ENCODE results near the gene PTPRR.

The PTPRR gene

GRCh38 chr12:70960484-70960883 is 39.9 kb upstream of the PTPRR start:
- ChIA-PET CTCF (no interaction called here), POLR2A (no interaction called here)
- WGBS (ENCODE audit: insufficient coverage), result 100% methylated on average over 1 of the region's 1 CpG
- no peak for DNase-seq
- no peaks in the 10 kb centered on the region for H3K27me3 ChIP-seq (replicated peaks in 2 of 5; ENCODE audit: control insufficient read depth in 4 of 5, insufficient read depth in 5 of 5, low read length in 4 of 5)
- peaks cover 0 to 15% (median 0%) of the 10 kb centered on the region in 4 experiments for H3K4me1 ChIP-seq (ENCODE audit: control extremely low read depth in 1 of 4, control insufficient read depth in 4 of 4, insufficient read depth in 4 of 4, low read length in 3 of 4)
- no peak overlapping the region for H3K4me3 ChIP-seq (ENCODE audit: control insufficient read depth in 1 of 7, extremely low read depth in 1 of 7, insufficient read depth in 4 of 7, low read depth in 2 of 7, low read length in 6 of 7)
- no peak overlapping the region for H3K27ac ChIP-seq (ENCODE audit: insufficient read depth in 1 of 2, low read depth in 1 of 2, low read length in 2 of 2, poor library complexity in 1 of 2, severe bottlenecking in 2 of 2)
- no peaks in the 10 kb centered on the region for H3K36me3 ChIP-seq (ENCODE audit: control insufficient read depth in 4 of 4, insufficient read depth in 4 of 4, low read length in 3 of 4)
- H3K9me3 ChIP-seq (ENCODE audit: control extremely low read depth in 1 of 5, control insufficient read depth in 4 of 5, insufficient read depth in 2 of 5, low read depth in 1 of 5, low read length in 4 of 5), result no peaks in the 10 kb centered on the region

GRCh38 chr12:70955415-70955814 is 34.9 kb upstream of the PTPRR start:
- no peak for DNase-seq
- Histone ChIP-seq H3K27me3 (replicated peaks in 2 of 5; ENCODE audit: control insufficient read depth in 4 of 5, insufficient read depth in 5 of 5, low read length in 4 of 5) (no peaks in the 10 kb centered on the region), H3K36me3 (ENCODE audit: control insufficient read depth in 4 of 4, insufficient read depth in 4 of 4, low read length in 3 of 4) (no peaks in the 10 kb centered on the region), H3K4me1 (ENCODE audit: control extremely low read depth in 1 of 4, control insufficient read depth in 4 of 4, insufficient read depth in 4 of 4, low read length in 3 of 4) (no peaks in the 10 kb centered on the region), H3K27ac (ENCODE audit: insufficient read depth in 1 of 2, low read depth in 1 of 2, low read length in 2 of 2, poor library complexity in 1 of 2, severe bottlenecking in 2 of 2) (no peak overlapping the region), H3K4me3 (ENCODE audit: control insufficient read depth in 1 of 7, extremely low read depth in 1 of 7, insufficient read depth in 4 of 7, low read depth in 2 of 7, low read length in 6 of 7) (no peak overlapping the region), H3K9me3 (ENCODE audit: control extremely low read depth in 1 of 5, control insufficient read depth in 4 of 5, insufficient read depth in 2 of 5, low read depth in 1 of 5, low read length in 4 of 5) (no peaks in the 10 kb centered on the region)
- ChIA-PET POLR2A (no interaction called here), CTCF (no interaction called here)
- no CpG with 5 or more reads among the region's 1 CpG for WGBS (ENCODE audit: insufficient coverage)

DNA sequence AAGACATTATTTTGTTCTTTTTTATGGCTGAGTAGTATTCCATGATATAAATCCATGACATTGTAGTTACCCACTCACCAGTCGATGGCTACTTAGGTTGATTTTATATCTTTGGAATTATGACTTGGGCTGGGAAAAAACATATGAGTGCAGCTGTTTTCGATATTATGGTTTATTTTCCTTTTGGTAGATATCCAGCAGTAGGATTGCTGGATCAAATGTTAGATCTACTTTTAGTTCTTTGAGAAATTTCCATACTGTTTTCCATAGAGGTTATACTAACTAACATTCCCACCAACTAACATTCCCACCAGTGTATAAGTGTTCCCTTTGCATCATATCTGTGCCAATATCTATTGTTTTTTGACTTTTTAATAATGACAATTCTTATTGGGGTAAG is 29.9 kb upstream of the PTPRR start:
- H3K4me3 ChIP-seq (ENCODE audit: control insufficient read depth in 1 of 7, extremely low read depth in 1 of 7, insufficient read depth in 4 of 7, low read depth in 2 of 7, low read length in 6 of 7), result no peak overlapping the region
- H3K36me3 ChIP-seq (ENCODE audit: control insufficient read depth in 4 of 4, insufficient read depth in 4 of 4, low read length in 3 of 4), result no peaks in the 10 kb centered on the region
- no peak for DNase-seq
- H3K4me1 ChIP-seq (ENCODE audit: control extremely low read depth in 1 of 4, control insufficient read depth in 4 of 4, insufficient read depth in 4 of 4, low read length in 3 of 4), result no peaks in the 10 kb centered on the region
- CTCF ChIA-PET, result no interaction called here
- no CpG with 5 or more reads among the region's 2 CpGs for WGBS (ENCODE audit: insufficient coverage)
- no peaks in the 10 kb centered on the region for H3K27me3 ChIP-seq (replicated peaks in 2 of 5; ENCODE audit: control insufficient read depth in 4 of 5, insufficient read depth in 5 of 5, low read length in 4 of 5)
- no peaks in the 10 kb centered on the region for H3K9me3 ChIP-seq (ENCODE audit: control extremely low read depth in 1 of 5, control insufficient read depth in 4 of 5, insufficient read depth in 2 of 5, low read depth in 1 of 5, low read length in 4 of 5)
- H3K27ac ChIP-seq (ENCODE audit: insufficient read depth in 1 of 2, low read depth in 1 of 2, low read length in 2 of 2, poor library complexity in 1 of 2, severe bottlenecking in 2 of 2), result no peak overlapping the region
- POLR2A ChIA-PET, result no interaction called here

DNA sequence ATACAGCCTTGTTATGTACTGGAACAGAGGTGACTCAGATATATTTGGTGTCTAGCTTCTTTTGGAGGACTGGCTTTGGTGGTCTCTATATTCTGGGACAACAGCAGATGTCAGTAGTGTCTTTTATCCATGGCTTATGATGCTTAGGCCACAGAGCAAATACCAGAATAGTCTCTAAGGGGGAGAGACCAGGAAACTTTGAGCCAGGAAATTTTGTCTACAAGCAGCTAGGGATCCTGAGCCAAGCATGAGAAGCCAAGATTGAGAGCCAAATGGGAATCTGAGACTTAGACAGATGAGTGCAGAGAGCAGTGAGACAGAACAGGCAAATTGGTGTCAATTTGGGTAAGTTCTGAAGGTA is 28.4 kb upstream of the PTPRR start:
- CTCF ChIA-PET, result no interaction called here
- H3K4me3 ChIP-seq (ENCODE audit: control insufficient read depth in 1 of 7, extremely low read depth in 1 of 7, insufficient read depth in 4 of 7, low read depth in 2 of 7, low read length in 6 of 7), result no peak overlapping the region
- POLR2A ChIA-PET, result no interaction called here
- DNase-seq, result no peak
- H3K27ac ChIP-seq (ENCODE audit: insufficient read depth in 1 of 2, low read depth in 1 of 2, low read length in 2 of 2, poor library complexity in 1 of 2, severe bottlenecking in 2 of 2), result no peak overlapping the region
- no peaks in the 10 kb centered on the region for H3K4me1 ChIP-seq (ENCODE audit: control extremely low read depth in 1 of 4, control insufficient read depth in 4 of 4, insufficient read depth in 4 of 4, low read length in 3 of 4)
- no peaks in the 10 kb centered on the region for H3K9me3 ChIP-seq (ENCODE audit: control extremely low read depth in 1 of 5, control insufficient read depth in 4 of 5, insufficient read depth in 2 of 5, low read depth in 1 of 5, low read length in 4 of 5)
- no peaks in the 10 kb centered on the region for H3K36me3 ChIP-seq (ENCODE audit: control insufficient read depth in 4 of 4, insufficient read depth in 4 of 4, low read length in 3 of 4)
- H3K27me3 ChIP-seq (replicated peaks in 2 of 5; ENCODE audit: control insufficient read depth in 4 of 5, insufficient read depth in 5 of 5, low read length in 4 of 5), result no peaks in the 10 kb centered on the region

- Histone ChIP-seq H3K27ac (ENCODE audit: insufficient read depth in 1 of 2, low read depth in 1 of 2, low read length in 2 of 2, poor library complexity in 1 of 2, severe bottlenecking in 2 of 2) (no peak overlapping the region), H3K36me3 (ENCODE audit: control insufficient read depth in 4 of 4, insufficient read depth in 4 of 4, low read length in 3 of 4) (no peaks in the 10 kb centered on the region), H3K4me3 (ENCODE audit: control insufficient read depth in 1 of 7, extremely low read depth in 1 of 7, insufficient read depth in 4 of 7, low read depth in 2 of 7, low read length in 6 of 7) (no peak overlapping the region), H3K27me3 (replicated peaks in 2 of 5; ENCODE audit: control insufficient read depth in 4 of 5, insufficient read depth in 5 of 5, low read length in 4 of 5) (no peaks in the 10 kb centered on the region), H3K9me3 (ENCODE audit: control extremely low read depth in 1 of 5, control insufficient read depth in 4 of 5, insufficient read depth in 2 of 5, low read depth in 1 of 5, low read length in 4 of 5) (no peaks in the 10 kb centered on the region), H3K4me1 (ENCODE audit: control extremely low read depth in 1 of 4, control insufficient read depth in 4 of 4, insufficient read depth in 4 of 4, low read length in 3 of 4) (no peaks in the 10 kb centered on the region)
- 81% methylated on average over 4 of the region's 6 CpGs for WGBS (ENCODE audit: insufficient coverage)
- CTCF ChIA-PET, result no interaction called here
- POLR2A ChIA-PET, result no interaction called here
- no peak for DNase-seq
These were observed 27.9 kb upstream of the PTPRR start for GRCh38 chr12:70948236-70948975.

GRCh38 chr12:70936203-70936813 is 15.8 kb upstream of the PTPRR start:
- Histone ChIP-seq H3K4me1 (ENCODE audit: control extremely low read depth in 1 of 4, control insufficient read depth in 4 of 4, insufficient read depth in 4 of 4, low read length in 3 of 4) (no peaks in the 10 kb centered on the region), H3K9me3 (ENCODE audit: control extremely low read depth in 1 of 5, control insufficient read depth in 4 of 5, insufficient read depth in 2 of 5, low read depth in 1 of 5, low read length in 4 of 5) (no peaks in the 10 kb centered on the region), H3K27me3 (replicated peaks in 2 of 5; ENCODE audit: control insufficient read depth in 4 of 5, insufficient read depth in 5 of 5, low read length in 4 of 5) (peaks cover 0 to 9% (median 6%) of the 10 kb centered on the region in 5 experiments), H3K27ac (ENCODE audit: insufficient read depth in 1 of 2, low read depth in 1 of 2, low read length in 2 of 2, poor library complexity in 1 of 2, severe bottlenecking in 2 of 2) (no peak overlapping the region), H3K4me3 (ENCODE audit: control insufficient read depth in 1 of 7, extremely low read depth in 1 of 7, insufficient read depth in 4 of 7, low read depth in 2 of 7, low read length in 6 of 7) (no peak overlapping the region), H3K36me3 (ENCODE audit: control insufficient read depth in 4 of 4, insufficient read depth in 4 of 4, low read length in 3 of 4) (no peaks in the 10 kb centered on the region)
- CTCF ChIA-PET, result no interaction called here
- no peak for DNase-seq
- 42% methylated on average over 2 of the region's 3 CpGs for WGBS (ENCODE audit: insufficient coverage)
- POLR2A ChIA-PET, result no interaction called here

- no peaks in the 10 kb centered on the region for H3K9me3 ChIP-seq (ENCODE audit: control extremely low read depth in 1 of 5, control insufficient read depth in 4 of 5, insufficient read depth in 2 of 5, low read depth in 1 of 5, low read length in 4 of 5)
- no peak for DNase-seq
- peaks cover 0 to under 1% (median 0%) of the 10 kb centered on the region in 5 experiments for H3K27me3 ChIP-seq (replicated peaks in 2 of 5; ENCODE audit: control insufficient read depth in 4 of 5, insufficient read depth in 5 of 5, low read length in 4 of 5)
- H3K4me1 ChIP-seq (ENCODE audit: control extremely low read depth in 1 of 4, control insufficient read depth in 4 of 4, insufficient read depth in 4 of 4, low read length in 3 of 4), result no peaks in the 10 kb centered on the region
- CTCF ChIA-PET, result no interaction called here
- H3K36me3 ChIP-seq (ENCODE audit: control insufficient read depth in 4 of 4, insufficient read depth in 4 of 4, low read length in 3 of 4), result no peaks in the 10 kb centered on the region
- H3K27ac ChIP-seq (ENCODE audit: insufficient read depth in 1 of 2, low read depth in 1 of 2, low read length in 2 of 2, poor library complexity in 1 of 2, severe bottlenecking in 2 of 2), result no peak overlapping the region
- WGBS (ENCODE audit: insufficient coverage), result 90% methylated on average over 2 of the region's 4 CpGs
- no peak overlapping the region for H3K4me3 ChIP-seq (ENCODE audit: control insufficient read depth in 1 of 7, extremely low read depth in 1 of 7, insufficient read depth in 4 of 7, low read depth in 2 of 7, low read length in 6 of 7)
- POLR2A ChIA-PET, result no interaction called here
These were observed 12.6 kb upstream of the PTPRR start for GRCh38 chr12:70933133-70933532.

All from common myeloid progenitor, CD34-positive (primary cell).